ENCODE measurements around the gene ERAL1. TPM values are rescaled to one million over a fixed set of nuclear protein-coding genes. Genes with fewer than 3 reads are reported as not detected.
"Not testable (repeated sequence)": the region's sequence is repeated elsewhere in the genome, so short reads cannot be mapped to it uniquely, and the experiment has no call there.

The ERAL1 gene
- total RNA-seq, 1 experiment from 2014 or later: 53.7 TPM

DNA sequence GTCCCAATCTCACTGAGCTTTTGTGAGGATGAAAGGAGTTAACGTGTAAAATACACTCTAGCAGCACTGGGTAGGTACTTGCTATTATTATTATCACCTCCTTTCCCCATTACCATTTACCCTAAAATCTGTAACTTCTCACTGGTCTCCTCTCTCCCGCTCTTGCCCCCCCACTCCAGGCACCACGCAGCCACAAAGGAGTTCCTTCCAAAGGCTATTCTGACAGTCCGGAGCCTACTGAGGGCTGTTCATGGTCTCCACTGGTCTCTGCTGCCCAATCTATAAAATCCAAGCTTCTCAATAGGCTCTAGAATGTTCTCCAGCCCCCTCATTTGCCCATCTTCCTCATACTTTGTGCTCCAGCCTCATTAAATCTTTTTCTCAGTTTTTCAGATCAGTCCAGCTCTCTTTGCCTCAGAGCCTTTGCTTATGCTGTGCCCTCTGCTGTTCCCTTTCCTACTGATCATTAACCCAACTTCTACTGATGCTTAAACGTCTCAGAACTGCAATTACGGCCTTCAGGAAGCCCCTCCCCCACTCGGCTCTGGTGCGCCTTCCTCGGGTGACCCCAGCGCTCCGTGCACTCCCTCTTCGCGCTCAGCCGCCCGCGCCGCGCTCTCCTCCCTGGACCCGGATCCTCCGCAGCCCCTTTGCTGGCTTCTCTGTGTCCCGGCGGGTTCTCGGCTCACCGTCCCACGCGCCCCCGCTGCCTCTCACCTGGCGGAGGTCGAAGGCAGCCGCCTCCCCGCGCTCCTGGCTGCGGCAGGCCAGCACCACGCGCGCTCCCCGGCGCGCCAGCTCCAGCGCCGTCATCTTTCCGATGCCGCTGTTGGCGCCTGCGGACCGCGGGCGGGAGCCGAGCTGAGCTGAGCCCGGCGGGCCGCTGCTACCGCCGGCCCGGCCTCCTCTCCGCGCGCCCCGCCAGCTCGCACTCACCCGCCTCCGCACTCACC is 47.3 kb downstream of the ERAL1 start:
- TF ChIP-seq, protein P1, sequence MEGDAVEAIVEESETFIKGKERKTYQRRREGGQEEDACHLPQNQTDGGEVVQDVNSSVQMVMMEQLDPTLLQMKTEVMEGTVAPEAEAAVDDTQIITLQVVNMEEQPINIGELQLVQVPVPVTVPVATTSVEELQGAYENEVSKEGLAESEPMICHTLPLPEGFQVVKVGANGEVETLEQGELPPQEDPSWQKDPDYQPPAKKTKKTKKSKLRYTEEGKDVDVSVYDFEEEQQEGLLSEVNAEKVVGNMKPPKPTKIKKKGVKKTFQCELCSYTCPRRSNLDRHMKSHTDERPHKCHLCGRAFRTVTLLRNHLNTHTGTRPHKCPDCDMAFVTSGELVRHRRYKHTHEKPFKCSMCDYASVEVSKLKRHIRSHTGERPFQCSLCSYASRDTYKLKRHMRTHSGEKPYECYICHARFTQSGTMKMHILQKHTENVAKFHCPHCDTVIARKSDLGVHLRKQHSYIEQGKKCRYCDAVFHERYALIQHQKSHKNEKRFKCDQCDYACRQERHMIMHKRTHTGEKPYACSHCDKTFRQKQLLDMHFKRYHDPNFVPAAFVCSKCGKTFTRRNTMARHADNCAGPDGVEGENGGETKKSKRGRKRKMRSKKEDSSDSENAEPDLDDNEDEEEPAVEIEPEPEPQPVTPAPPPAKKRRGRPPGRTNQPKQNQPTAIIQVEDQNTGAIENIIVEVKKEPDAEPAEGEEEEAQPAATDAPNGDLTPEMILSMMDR (IDR thresholded peaks at IDR 0.05; ENCODE audit: unreplicated experiment): no peak
- peak; percentile 33 for DNase-seq (ENCODE audit: unreplicated experiment)
- intact Hi-C loops (cut with micrococcal nuclease): loop anchor here (2.0 kb wide), 2 partner anchors 49 to 175 kb away; partner anchors contain the start of genes PHF12 and TLCD1
- H3K4me1 Mint-ChIP-seq (ENCODE audit: insufficient read depth, unreplicated experiment): peaks cover 30% of the 10 kb centered on the region
- H3K27ac Mint-ChIP-seq (ENCODE audit: low read depth, unreplicated experiment): peak overlapping the region; percentile 63
- no peaks in the 10 kb centered on the region for H3K9me3 Mint-ChIP-seq (ENCODE audit: unreplicated experiment)
- H3K4me3 Mint-ChIP-seq (ENCODE audit: unreplicated experiment): peak overlapping the region; percentile 72
- BruUV-seq (replicated peaks): no TSS peak
- H3K36me3 Mint-ChIP-seq (ENCODE audit: insufficient read depth, unreplicated experiment): peaks cover 32% of the 10 kb centered on the region
- H3K27me3 Mint-ChIP-seq (ENCODE audit: insufficient read depth, unreplicated experiment): no peaks in the 10 kb centered on the region
- ChIA-PET CTCF (interaction anchor here (0.9 to 5.8 kb wide), 15 partner anchors 8 to 175 kb away, joined by 3 to 43 read pairs (median 6); partner anchors contain the start of genes FAM222B, TLCD1 and TRAF4), POLR2A (interaction anchor here (0.7 to 4.0 kb wide), 18 partner anchors 11 to 240 kb away, joined by 3 to 24 read pairs (median 5); partner anchors contain the start of genes FAM222B, NEK8, PHF12 and RPL23A)

DNA sequence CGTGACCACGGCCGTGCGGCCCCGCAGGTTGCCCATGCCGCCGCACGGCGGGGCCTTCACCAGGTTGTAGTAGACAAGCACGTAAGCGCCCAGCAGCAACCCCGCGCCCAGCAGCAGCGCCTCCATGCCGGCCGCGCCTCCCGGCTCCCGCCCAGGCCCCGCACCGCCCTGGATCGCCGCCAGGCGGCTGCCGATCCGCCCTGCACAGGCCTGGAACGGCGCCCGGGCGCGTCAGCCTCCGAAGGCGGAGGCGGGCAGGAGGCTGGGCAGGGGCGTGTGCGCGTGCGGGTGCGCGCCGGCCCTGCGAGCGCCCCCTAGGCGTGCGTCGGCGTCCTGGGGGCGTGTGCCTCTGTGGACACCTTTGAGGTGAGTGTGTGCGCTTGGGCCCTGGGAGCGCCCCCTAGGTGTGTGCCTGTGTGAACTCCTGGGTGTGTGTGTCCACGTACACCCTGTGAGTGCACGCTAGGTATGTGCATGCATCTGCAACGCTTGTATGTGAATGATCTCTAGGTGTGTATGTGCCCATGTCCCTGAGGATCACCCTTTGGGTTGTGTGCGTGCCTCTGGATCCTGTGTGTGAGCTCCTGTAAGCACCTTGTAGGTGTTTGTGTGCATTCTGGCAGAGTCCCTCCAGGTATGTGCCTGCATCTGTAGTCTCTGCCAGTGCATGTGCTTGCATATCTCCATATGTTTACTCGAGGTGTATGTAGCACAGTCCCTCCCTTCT is 48.2 kb downstream of the ERAL1 start, which contains the start of gene DHRS13:
Gene DHRS13 (minus strand): TSS at position 261 of the 727 bp plus-strand sequence. CDS start 135 bp downstream, at position 126.
- Mint-ChIP-seq H3K4me1 (ENCODE audit: insufficient read depth, unreplicated experiment) (peaks cover 30% of the 10 kb centered on the region), H3K4me3 (ENCODE audit: unreplicated experiment) (peak within 1 kb of the TSS; percentile 72), H3K27me3 (ENCODE audit: insufficient read depth, unreplicated experiment) (no peaks in the 10 kb centered on the region), H3K27ac (ENCODE audit: low read depth, unreplicated experiment) (peak within 1 kb of the TSS; percentile 63), H3K36me3 (ENCODE audit: insufficient read depth, unreplicated experiment) (peaks cover 38% of the 10 kb centered on the region), H3K9me3 (ENCODE audit: unreplicated experiment) (no peaks in the 10 kb centered on the region)
- CTCF ChIA-PET: interaction anchor here (0.6 to 5.8 kb wide), 21 partner anchors 8 to 732 kb away, joined by 3 to 43 read pairs (median 5); partner anchors contain the start of genes FAM222B, TLCD1 and TRAF4
- TF ChIP-seq, protein P1 (IDR thresholded peaks at IDR 0.05; ENCODE audit: unreplicated experiment): peak; percentile 98
- POLR2A ChIA-PET: interaction anchor here (0.6 to 4.0 kb wide), 16 partner anchors 10 to 193 kb away, joined by 3 to 24 read pairs (median 5); partner anchors contain the start of genes FAM222B, NEK8, PHF12 and RPL23A
- DNase-seq (ENCODE audit: unreplicated experiment): peak; percentile 93
- intact Hi-C loops (cut with micrococcal nuclease): loop anchor here (2.0 kb wide), 2 partner anchors 48 to 176 kb away; partner anchors contain the start of genes PHF12 and TLCD1
- no TSS peak for BruUV-seq (replicated peaks)

DNA sequence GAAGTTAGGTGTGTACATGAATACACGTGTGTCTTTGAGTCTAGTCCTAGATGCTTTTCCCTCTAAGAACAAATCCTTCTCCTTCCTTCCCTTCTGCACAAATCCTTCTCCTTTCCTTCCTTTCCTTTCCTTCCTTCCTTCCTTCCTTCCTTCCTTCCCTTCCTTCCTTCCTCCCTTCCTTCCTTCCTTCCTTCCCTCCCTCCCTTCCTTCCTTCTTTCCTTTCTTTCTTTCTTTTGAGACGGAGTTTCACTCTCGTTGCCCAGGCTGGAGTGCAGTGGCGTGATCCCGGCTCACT is 48.7 kb downstream of the ERAL1 start:
- H3K4me3 Mint-ChIP-seq (ENCODE audit: unreplicated experiment): peak overlapping the region; percentile 72
- BruUV-seq (replicated peaks); H3K9me3 Mint-ChIP-seq (ENCODE audit: unreplicated experiment); H3K27ac Mint-ChIP-seq (ENCODE audit: low read depth, unreplicated experiment); DNase-seq (ENCODE audit: unreplicated experiment); H3K27me3 Mint-ChIP-seq (ENCODE audit: insufficient read depth, unreplicated experiment): not testable (repeated sequence)
- H3K4me1 Mint-ChIP-seq (ENCODE audit: insufficient read depth, unreplicated experiment): peaks cover 30% of the 10 kb centered on the region
- intact Hi-C loops (cut with micrococcal nuclease): loop anchor here (2.0 kb wide), 2 partner anchors 47 to 177 kb away; partner anchors contain the start of genes PHF12 and TLCD1
- POLR2A ChIA-PET: interaction anchor here (0.6 to 4.0 kb wide), 9 partner anchors 10 to 251 kb away, joined by 3 to 24 read pairs (median 10); partner anchors contain the start of gene PHF12
- peaks cover 38% of the 10 kb centered on the region for H3K36me3 Mint-ChIP-seq (ENCODE audit: insufficient read depth, unreplicated experiment)
- CTCF ChIA-PET: interaction anchor here (0.6 to 5.8 kb wide), 13 partner anchors 8 to 732 kb away, joined by 3 to 43 read pairs (median 4); no protein-coding TSS in a partner anchor

DNA sequence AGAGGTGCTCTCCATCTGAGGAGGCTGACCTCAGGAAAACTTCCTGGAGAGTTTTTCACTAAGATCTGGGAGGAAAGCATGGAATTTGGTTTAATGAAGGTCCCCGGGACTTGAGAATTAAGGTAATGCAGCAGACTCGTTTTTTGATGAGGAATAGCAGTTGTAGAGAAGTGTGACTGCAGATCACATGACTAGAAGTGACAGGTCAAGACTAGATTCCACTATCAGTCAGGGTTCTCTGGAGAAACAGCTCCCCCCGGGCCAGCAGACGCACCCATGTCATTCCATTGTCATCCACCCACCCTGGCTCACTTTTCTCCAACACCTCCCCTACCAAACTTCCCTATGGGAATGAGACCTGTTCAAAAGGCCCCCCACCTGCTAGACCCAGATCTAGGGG is 50.0 kb downstream of the ERAL1 start:
- no TSS peak for BruUV-seq (replicated peaks)
- intact Hi-C loops (cut with micrococcal nuclease): no loop called here
- Mint-ChIP-seq H3K4me1 (ENCODE audit: insufficient read depth, unreplicated experiment) (peaks cover 35% of the 10 kb centered on the region), H3K27me3 (ENCODE audit: insufficient read depth, unreplicated experiment) (no peaks in the 10 kb centered on the region), H3K9me3 (ENCODE audit: unreplicated experiment) (no peaks in the 10 kb centered on the region), H3K4me3 (ENCODE audit: unreplicated experiment) (no peak overlapping the region), H3K36me3 (ENCODE audit: insufficient read depth, unreplicated experiment) (peaks cover 43% of the 10 kb centered on the region), H3K27ac (ENCODE audit: low read depth, unreplicated experiment) (peak overlapping the region; percentile 63)
- CTCF ChIA-PET: interaction anchor here (0.6 to 5.8 kb wide), 3 partner anchors 14 to 142 kb away, joined by 3 to 43 read pairs (median 3); no protein-coding TSS in a partner anchor
- TF ChIP-seq, protein P1 (IDR thresholded peaks at IDR 0.05; ENCODE audit: unreplicated experiment): no peak
- no peak for DNase-seq (ENCODE audit: unreplicated experiment)
- POLR2A ChIA-PET: interaction anchor here (0.9 to 2.6 kb wide), 3 partner anchors 97 to 305 kb away, joined by 4 to 15 read pairs (median 5); no protein-coding TSS in a partner anchor

All from MCF 10A (cell line).